ENCODE results near the gene TACR2. TPM values are rescaled to one million over a fixed set of nuclear protein-coding genes. Genes with fewer than 3 reads are reported as not detected.

The TACR2 gene
- polyA plus RNA-seq, 3 donors: 0.19 to 0.23 (median 0.20) TPM

DNA sequence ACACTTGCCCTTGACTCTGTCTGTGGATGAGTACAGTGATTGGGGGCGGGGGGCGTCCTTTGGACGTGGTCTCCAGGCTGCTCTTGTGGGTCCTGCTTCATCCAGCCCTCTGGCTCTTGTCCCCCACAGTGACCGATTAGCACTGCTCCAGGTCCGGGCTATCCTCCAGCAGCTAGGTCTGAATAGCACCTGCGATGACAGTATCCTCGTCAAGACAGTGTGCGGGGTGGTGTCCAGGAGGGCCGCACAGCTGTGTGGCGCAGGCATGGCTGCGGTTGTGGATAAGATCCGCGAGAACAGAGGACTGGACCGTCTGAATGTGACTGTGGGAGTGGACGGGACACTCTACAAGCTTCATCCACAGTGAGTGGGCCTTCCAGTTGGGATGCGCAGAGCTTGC lies 18.3 kb downstream of the TACR2 start:
- intact Hi-C loops (cut with micrococcal nuclease): no loop called here
- Histone ChIP-seq H3K4me3 (replicated peaks in 1 of 3; ENCODE audit: low read depth in 2 of 3, low read length in 3 of 3) (no peak overlapping the region), H4K20me1 (ENCODE audit: insufficient read depth, low read length) (peaks cover 70% of the 10 kb centered on the region), H3K4me1 (ENCODE audit: control insufficient read depth in 1 of 2, insufficient read depth in 2 of 2, low read length in 2 of 2) (no peaks in the 10 kb centered on the region), H3K9ac (ENCODE audit: insufficient read depth, low read length, poor library complexity, severe bottlenecking) (no peak overlapping the region), H3K9me3 (replicated peaks in 1 of 2; ENCODE audit: control insufficient read depth in 1 of 2, insufficient read depth in 1 of 2, low read length in 2 of 2) (no peaks in the 10 kb centered on the region), H3K4me2 (replicated peaks; ENCODE audit: extremely low read depth, low read length, poor library complexity, severe bottlenecking) (no peak overlapping the region), H2AFZ (ENCODE audit: insufficient read depth, low read depth, low read length, poor library complexity, severe bottlenecking) (no peak overlapping the region), H3K79me2 (ENCODE audit: insufficient read depth, low read length) (peaks cover 6% of the 10 kb centered on the region), H3K36me3 (replicated peaks in 1 of 2; ENCODE audit: control insufficient read depth in 1 of 2, insufficient read depth in 2 of 2, low read length in 2 of 2) (peaks cover 95 to 100% of the 10 kb centered on the region in 2 donors), H3K27me3 (ENCODE audit: control insufficient read depth in 2 of 2, insufficient read depth in 2 of 2, low read length in 2 of 2) (no peaks in the 10 kb centered on the region), H3K27ac (ENCODE audit: low read depth in 1 of 2, low read length in 2 of 2) (no peak overlapping the region)
- peaks cover 88 to 95% of the 10 kb centered on the region in 2 donors for H3K36me3 Mint-ChIP-seq
- H3K27ac Mint-ChIP-seq: peak overlapping the region in 3 of 7 donors; percentile 46 to 62 (median 60)
- H3K4me1 Mint-ChIP-seq: no peaks in the 10 kb centered on the region
- peaks cover 0 to 2% (median 0%) of the 10 kb centered on the region in 7 donors for H3K9me3 Mint-ChIP-seq
- no peaks in the 10 kb centered on the region for H3K27me3 Mint-ChIP-seq (ENCODE audit: low read depth in 3 of 3)
- TF ChIP-seq, protein P1, sequence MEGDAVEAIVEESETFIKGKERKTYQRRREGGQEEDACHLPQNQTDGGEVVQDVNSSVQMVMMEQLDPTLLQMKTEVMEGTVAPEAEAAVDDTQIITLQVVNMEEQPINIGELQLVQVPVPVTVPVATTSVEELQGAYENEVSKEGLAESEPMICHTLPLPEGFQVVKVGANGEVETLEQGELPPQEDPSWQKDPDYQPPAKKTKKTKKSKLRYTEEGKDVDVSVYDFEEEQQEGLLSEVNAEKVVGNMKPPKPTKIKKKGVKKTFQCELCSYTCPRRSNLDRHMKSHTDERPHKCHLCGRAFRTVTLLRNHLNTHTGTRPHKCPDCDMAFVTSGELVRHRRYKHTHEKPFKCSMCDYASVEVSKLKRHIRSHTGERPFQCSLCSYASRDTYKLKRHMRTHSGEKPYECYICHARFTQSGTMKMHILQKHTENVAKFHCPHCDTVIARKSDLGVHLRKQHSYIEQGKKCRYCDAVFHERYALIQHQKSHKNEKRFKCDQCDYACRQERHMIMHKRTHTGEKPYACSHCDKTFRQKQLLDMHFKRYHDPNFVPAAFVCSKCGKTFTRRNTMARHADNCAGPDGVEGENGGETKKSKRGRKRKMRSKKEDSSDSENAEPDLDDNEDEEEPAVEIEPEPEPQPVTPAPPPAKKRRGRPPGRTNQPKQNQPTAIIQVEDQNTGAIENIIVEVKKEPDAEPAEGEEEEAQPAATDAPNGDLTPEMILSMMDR (IDR thresholded peaks at IDR 0.05): no peak
- WGBS (ENCODE audit: insufficient coverage): 95% methylated on average over 16 of the region's 16 CpGs
- H3K4me3 Mint-ChIP-seq: no peak overlapping the region
- no peak for DNase-seq

DNA sequence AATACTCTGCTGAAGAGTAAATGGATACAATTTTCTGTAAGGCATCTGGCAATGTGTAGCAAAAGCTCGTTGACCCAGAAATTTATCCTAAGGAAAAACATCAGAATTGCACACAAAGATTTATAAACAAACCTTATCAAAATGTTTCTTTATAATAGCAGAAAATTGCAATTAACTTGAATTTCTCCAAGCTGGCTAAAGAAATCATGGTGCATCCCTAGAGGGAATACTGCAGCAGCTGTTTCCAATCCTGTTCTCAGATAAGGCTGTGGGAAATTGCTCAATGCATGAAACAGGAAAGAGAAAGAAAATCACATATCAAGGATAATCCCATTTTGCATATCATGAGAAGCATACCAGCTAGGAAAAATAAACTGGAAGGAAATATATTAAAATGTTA lies 18.7 kb downstream of the TACR2 start:
- no peak for DNase-seq
- H3K9me3 Mint-ChIP-seq: peaks cover 0 to 2% (median 0%) of the 10 kb centered on the region in 7 donors
- Histone ChIP-seq H3K4me3 (replicated peaks in 1 of 3; ENCODE audit: low read depth in 2 of 3, low read length in 3 of 3) (no peak overlapping the region), H2AFZ (ENCODE audit: insufficient read depth, low read depth, low read length, poor library complexity, severe bottlenecking) (no peak overlapping the region), H3K27me3 (ENCODE audit: control insufficient read depth in 2 of 2, insufficient read depth in 2 of 2, low read length in 2 of 2) (no peaks in the 10 kb centered on the region), H3K4me1 (ENCODE audit: control insufficient read depth in 1 of 2, insufficient read depth in 2 of 2, low read length in 2 of 2) (no peaks in the 10 kb centered on the region), H3K36me3 (replicated peaks in 1 of 2; ENCODE audit: control insufficient read depth in 1 of 2, insufficient read depth in 2 of 2, low read length in 2 of 2) (peaks cover 93 to 100% of the 10 kb centered on the region in 2 donors), H3K9ac (ENCODE audit: insufficient read depth, low read length, poor library complexity, severe bottlenecking) (no peak overlapping the region), H3K27ac (ENCODE audit: low read depth in 1 of 2, low read length in 2 of 2) (no peak overlapping the region), H3K9me3 (replicated peaks in 1 of 2; ENCODE audit: control insufficient read depth in 1 of 2, insufficient read depth in 1 of 2, low read length in 2 of 2) (no peaks in the 10 kb centered on the region), H3K4me2 (replicated peaks; ENCODE audit: extremely low read depth, low read length, poor library complexity, severe bottlenecking) (no peak overlapping the region), H4K20me1 (ENCODE audit: insufficient read depth, low read length) (peaks cover 70% of the 10 kb centered on the region), H3K79me2 (ENCODE audit: insufficient read depth, low read length) (peaks cover 6% of the 10 kb centered on the region)
- intact Hi-C loops (cut with micrococcal nuclease): no loop called here
- TF ChIP-seq, protein P1 (IDR thresholded peaks at IDR 0.05): no peak
- H3K27ac Mint-ChIP-seq: no peak overlapping the region
- no peaks in the 10 kb centered on the region for H3K4me1 Mint-ChIP-seq
- H3K27me3 Mint-ChIP-seq (ENCODE audit: low read depth in 3 of 3): no peaks in the 10 kb centered on the region
- H3K36me3 Mint-ChIP-seq: peaks cover 85 to 95% of the 10 kb centered on the region in 2 donors
- no peak overlapping the region for H3K4me3 Mint-ChIP-seq
- WGBS (ENCODE audit: insufficient coverage): no CpG with 5 or more reads among the region's 1 CpG
